SJSA1 (cell line): ENCODE measurements around the gene TAPT1. TPM values are rescaled to one million over a fixed set of nuclear protein-coding genes. Genes with fewer than 3 reads are reported as not detected.

Experiments used
- DNase-seq, 2 experiments: peaks; one replicate each; pipeline ENCODE4 v3.0.0-alpha.2; 2015 to 2020; ENCODE audit warnings: low spot score in 2 of 2, low read depth in 1 of 2
- H3K27ac ChIP-seq: fragments of 250-450 bp; sonication (Bioruptor Pico); 2 replicates; pipeline ENCODE4 v1.5.1; 2020; ENCODE audit warnings: mild to moderate bottlenecking, moderate library complexity
- H3K27me3 ChIP-seq: fragments of 250-450 bp; sonication (Bioruptor Pico); replicated peaks from 2 replicates; pipeline ENCODE4 v1.5.1; 2020; ENCODE audit warnings: mild to moderate bottlenecking, moderate library complexity
- H3K36me3 ChIP-seq: fragments of 250-450 bp; sonication (Bioruptor Pico); 2 replicates; pipeline ENCODE4 v1.5.1; 2020; ENCODE audit warnings: mild to moderate bottlenecking
- H3K4me1 ChIP-seq: fragments of 250-450 bp; sonication (Bioruptor Pico); replicated peaks from 2 replicates; pipeline ENCODE4 v1.6.1; 2021; ENCODE audit warnings: mild to moderate bottlenecking
- H3K4me3 ChIP-seq: fragments of 250-450 bp; sonication (Bioruptor Pico); 2 replicates; pipeline ENCODE4 v1.5.1; 2020; ENCODE audit warnings: mild to moderate bottlenecking
- H3K9me3 ChIP-seq: fragments of 250-450 bp; sonication (Bioruptor Pico); replicated peaks from 2 replicates; pipeline ENCODE4 v1.5.1; 2020; ENCODE audit warnings: mild to moderate bottlenecking
- total RNA-seq: library from RNA; depleted of rRNA; stranded (reverse); fragments of >200 nt; shearing (Covaris generic); gene quantifications from 2 replicates; pipeline ENCODE4 v1.2.3, GENCODE V29; 2014

The TAPT1 gene
- total RNA-seq, 1 experiment from 2014 or later: 8.9 TPM

GRCh38 chr4:16140231-16140878 is 85.9 kb downstream of the TAPT1 start:
- DNase-seq: no peak
- H3K27ac ChIP-seq: no peak overlapping the region
- no peaks in the 10 kb centered on the region for H3K9me3 ChIP-seq
- H3K4me1 ChIP-seq: 0 out of 2 replicates have a peak, but pooled peaks cover 4% of the 10 kb centered on the region
- no peaks in the 10 kb centered on the region for H3K36me3 ChIP-seq
- H3K4me3 ChIP-seq: no peak overlapping the region
- no peaks in the 10 kb centered on the region for H3K27me3 ChIP-seq

- Histone ChIP-seq H3K27ac (no peak overlapping the region), H3K9me3 (no peaks in the 10 kb centered on the region), H3K27me3 (no peaks in the 10 kb centered on the region), H3K4me1 (peaks cover 4% of the 10 kb centered on the region; the same call in 1 of the 2 replicates), H3K4me3 (no peak overlapping the region), H3K36me3 (no peaks in the 10 kb centered on the region)
- DNase-seq: no peak
Observed at GRCh38 chr4:16139066-16139945, 87.0 kb downstream of the TAPT1 start.

- Histone ChIP-seq H3K4me1 (peaks cover 9% of the 10 kb centered on the region; the same call in 1 of the 2 replicates), H3K4me3 (no peak overlapping the region), H3K27me3 (no peaks in the 10 kb centered on the region), H3K36me3 (no peaks in the 10 kb centered on the region), H3K27ac (no peak overlapping the region), H3K9me3 (no peaks in the 10 kb centered on the region)
- DNase-seq: no peak
Observed at GRCh38 chr4:16136827-16137226, 89.4 kb downstream of the TAPT1 start.

DNA sequence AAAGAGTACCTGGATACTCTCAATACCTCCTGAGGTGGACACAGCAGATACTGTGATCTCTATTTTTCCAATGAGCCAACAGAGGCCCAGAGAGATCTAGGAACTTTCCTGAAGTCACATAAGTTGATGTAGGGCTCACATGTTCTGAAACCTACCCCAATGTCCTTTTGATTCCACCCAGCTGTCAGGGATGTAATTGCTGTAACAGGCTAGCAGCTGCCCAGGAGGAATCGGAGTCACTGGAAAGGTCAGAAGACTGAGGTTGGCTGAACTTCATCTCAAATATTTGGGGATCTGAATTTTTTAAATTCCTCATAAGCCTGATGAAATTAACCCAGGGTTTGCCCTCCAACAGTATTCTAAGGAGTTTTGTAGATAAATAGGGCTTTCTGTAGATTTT is 90.0 kb downstream of the TAPT1 start:
- peaks cover 8% of the 10 kb centered on the region; the same call in 1 of the 2 replicates for H3K4me1 ChIP-seq

DNA sequence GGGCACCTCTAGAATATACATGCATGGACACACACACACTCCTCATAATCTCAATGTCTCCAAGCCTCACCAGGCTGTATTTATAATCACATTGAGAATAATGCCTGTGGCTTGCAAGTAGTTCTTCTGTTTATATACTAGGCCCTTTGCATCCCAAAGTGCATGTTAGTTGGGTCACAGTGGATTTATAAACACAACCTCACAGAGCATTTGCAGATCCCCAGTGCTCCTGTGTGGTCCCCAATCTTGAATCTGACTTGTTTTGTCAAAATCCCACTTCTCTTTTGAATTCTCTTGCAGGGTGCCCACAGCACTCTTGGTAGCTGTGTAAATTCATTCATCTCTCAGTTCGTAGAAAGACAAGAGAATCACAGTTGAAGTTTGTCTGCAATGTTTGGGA is 92.9 kb downstream of the TAPT1 start:
- Histone ChIP-seq H3K27me3 (no peaks in the 10 kb centered on the region), H3K4me1 (peaks cover 5% of the 10 kb centered on the region; the same call in 1 of the 2 replicates), H3K9me3 (no peaks in the 10 kb centered on the region), H3K4me3 (no peak overlapping the region), H3K27ac (no peak overlapping the region), H3K36me3 (no peaks in the 10 kb centered on the region)
- peak in 1 of 2 experiments; percentile 25 for DNase-seq

More for the DNA sequence above, 90.0 kb downstream of the TAPT1 start:
- H3K27ac ChIP-seq: no peak overlapping the region
- no peaks in the 10 kb centered on the region for H3K9me3 ChIP-seq
- DNase-seq: no peak
- no peaks in the 10 kb centered on the region for H3K27me3 ChIP-seq
- H3K4me3 ChIP-seq: no peak overlapping the region
- no peaks in the 10 kb centered on the region for H3K36me3 ChIP-seq

DNA sequence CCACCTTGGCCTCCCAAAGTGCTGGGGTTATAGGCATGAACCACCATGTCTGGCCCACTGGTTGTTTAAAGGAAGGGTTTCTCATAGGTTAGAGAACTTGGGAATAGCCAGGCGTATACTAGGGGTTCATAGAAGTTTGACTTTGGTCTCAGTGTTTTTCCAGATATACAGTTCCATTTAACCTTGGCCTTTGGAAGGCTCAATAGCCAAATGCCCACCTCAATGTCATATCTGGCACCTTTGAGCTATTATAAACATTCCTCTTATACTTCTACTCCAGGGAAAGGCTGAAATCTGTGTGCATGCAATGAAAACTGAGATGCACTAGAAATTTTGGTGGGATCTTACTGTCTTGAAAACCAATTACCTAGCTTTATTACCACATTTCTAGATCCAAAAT is 95.0 kb downstream of the TAPT1 start:
- DNase-seq: no peak
- Histone ChIP-seq H3K27me3 (no peaks in the 10 kb centered on the region), H3K36me3 (no peaks in the 10 kb centered on the region)

GRCh38 chr4:16129336-16129735 is 96.9 kb downstream of the TAPT1 start:
- Histone ChIP-seq H3K9me3 (no peaks in the 10 kb centered on the region), H3K4me1 (peaks cover 5% of the 10 kb centered on the region; the same call in 1 of the 2 replicates), H3K4me3 (no peak overlapping the region), H3K27me3 (no peaks in the 10 kb centered on the region), H3K36me3 (no peaks in the 10 kb centered on the region), H3K27ac (no peak overlapping the region)
- DNase-seq: no peak

More for the DNA sequence above, 95.0 kb downstream of the TAPT1 start:
- Histone ChIP-seq H3K27ac (no peak overlapping the region), H3K4me3 (no peak overlapping the region), H3K9me3 (no peaks in the 10 kb centered on the region), H3K4me1 (peaks cover 5% of the 10 kb centered on the region; the same call in 1 of the 2 replicates)

- Histone ChIP-seq H3K36me3 (no peaks in the 10 kb centered on the region), H3K27me3 (no peaks in the 10 kb centered on the region), H3K4me3 (no peak overlapping the region), H3K27ac (no peak overlapping the region), H3K9me3 (no peaks in the 10 kb centered on the region), H3K4me1 (no peaks in the 10 kb centered on the region)
- no peak for DNase-seq
Observed at GRCh38 chr4:16126714-16127113, 99.6 kb downstream of the TAPT1 start.

DNA sequence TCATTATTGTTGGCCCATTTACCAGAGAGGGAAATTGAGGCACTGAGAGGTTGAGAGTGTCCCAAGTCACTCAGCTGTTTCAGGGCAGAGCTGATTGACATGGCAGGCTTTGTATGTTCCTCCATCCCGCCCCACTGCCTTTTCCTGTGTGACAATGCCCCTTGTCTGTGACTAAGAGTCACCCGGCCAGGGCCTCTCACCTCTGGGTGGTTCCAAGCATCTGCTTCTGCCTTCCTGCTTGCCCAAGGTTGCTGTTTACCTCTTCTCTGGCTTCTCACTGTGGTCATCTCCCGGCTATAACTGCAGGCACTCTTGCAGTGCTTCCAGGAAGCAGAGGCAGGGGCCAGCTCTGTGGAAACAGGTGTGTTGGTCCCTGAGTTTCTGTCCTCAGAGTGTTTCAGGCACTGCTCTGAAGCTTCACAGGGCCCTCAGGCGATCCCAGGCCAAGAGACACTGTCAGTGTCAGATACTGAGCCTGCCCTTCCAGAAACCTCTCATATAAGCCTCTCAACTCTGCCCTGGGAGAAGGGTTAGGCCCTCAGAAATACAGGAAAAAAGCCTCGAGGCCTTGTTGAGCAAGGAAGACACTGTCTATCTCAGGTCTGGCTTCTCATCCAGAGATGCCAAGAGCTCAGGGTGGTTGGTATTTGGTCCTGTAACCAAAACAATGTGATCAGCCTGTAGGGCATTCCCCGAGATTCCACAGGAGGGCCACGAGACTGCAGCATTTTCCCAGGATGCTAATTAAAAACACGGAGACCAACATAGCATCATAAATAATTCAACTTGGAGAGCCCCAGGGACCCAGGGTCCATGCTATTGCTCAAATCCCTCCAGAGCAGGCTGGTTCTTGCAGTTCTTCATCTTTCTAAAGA is 100.5 kb downstream of the TAPT1 start:
- Histone ChIP-seq H3K36me3 (no peaks in the 10 kb centered on the region), H3K27me3 (no peaks in the 10 kb centered on the region), H3K4me3 (no peak overlapping the region), H3K27ac (no peak overlapping the region), H3K4me1 (no peaks in the 10 kb centered on the region), H3K9me3 (no peaks in the 10 kb centered on the region)
- no peak for DNase-seq

GRCh38 chr4:16124232-16124631 is 102.0 kb downstream of the TAPT1 start:
- H3K27ac ChIP-seq: no peak overlapping the region
- no peak for DNase-seq
- H3K27me3 ChIP-seq: no peaks in the 10 kb centered on the region
- H3K36me3 ChIP-seq: no peaks in the 10 kb centered on the region
- H3K4me3 ChIP-seq: no peak overlapping the region
- no peaks in the 10 kb centered on the region for H3K9me3 ChIP-seq
- no peaks in the 10 kb centered on the region for H3K4me1 ChIP-seq

GRCh38 chr4:16123356-16124084 is 102.8 kb downstream of the TAPT1 start:
- Histone ChIP-seq H3K4me3 (no peak overlapping the region), H3K36me3 (no peaks in the 10 kb centered on the region), H3K27ac (no peak overlapping the region), H3K4me1 (no peaks in the 10 kb centered on the region), H3K27me3 (no peaks in the 10 kb centered on the region), H3K9me3 (no peaks in the 10 kb centered on the region)
- DNase-seq: no peak

DNA sequence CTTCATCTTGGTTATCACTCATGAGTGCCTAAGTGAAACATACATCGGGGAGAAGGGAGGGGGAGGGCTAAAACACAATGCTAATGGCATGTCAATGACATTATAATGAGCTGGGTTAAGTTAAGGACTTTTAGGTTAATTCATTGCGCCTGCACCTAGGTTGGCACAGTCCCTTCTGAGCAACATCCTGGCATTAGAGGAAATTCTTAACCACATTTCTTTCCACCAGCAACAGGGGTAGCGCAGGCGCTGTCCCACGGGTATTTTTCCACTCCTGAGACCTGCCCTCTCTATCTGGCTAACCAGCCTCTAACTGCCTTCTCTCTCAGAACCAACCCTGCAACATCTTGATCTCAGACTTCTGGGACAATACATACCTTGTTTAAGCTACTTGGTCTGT is 103.5 kb downstream of the TAPT1 start:
- no peaks in the 10 kb centered on the region for H3K36me3 ChIP-seq
- H3K9me3 ChIP-seq: no peaks in the 10 kb centered on the region
- no peaks in the 10 kb centered on the region for H3K4me1 ChIP-seq
- no peaks in the 10 kb centered on the region for H3K27me3 ChIP-seq
- DNase-seq: no peak
- H3K4me3 ChIP-seq: no peak overlapping the region
- no peak overlapping the region for H3K27ac ChIP-seq

DNA sequence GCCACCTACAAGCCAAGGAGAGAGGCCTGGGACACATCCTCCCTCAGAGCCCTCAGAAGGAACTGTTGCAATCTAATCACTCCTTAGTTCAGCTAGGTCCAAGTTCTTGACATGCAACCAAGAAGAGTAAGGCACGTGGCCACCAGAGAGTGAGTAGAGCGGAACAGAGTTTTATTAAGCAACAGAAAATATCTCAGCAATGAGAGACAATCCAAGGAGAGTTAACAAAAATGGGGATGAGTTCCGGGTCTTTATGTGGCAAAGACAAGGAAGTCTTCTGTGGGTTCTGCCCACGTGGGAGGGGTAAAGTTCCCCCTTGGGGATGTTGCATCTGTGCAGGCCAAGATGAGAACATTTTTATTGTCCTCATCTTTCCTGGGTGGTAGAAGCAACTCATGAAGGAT is 104.0 kb downstream of the TAPT1 start:
- DNase-seq: no peak
- Histone ChIP-seq H3K27me3 (no peaks in the 10 kb centered on the region), H3K9me3 (no peaks in the 10 kb centered on the region), H3K27ac (no peak overlapping the region), H3K4me1 (no peaks in the 10 kb centered on the region), H3K4me3 (no peak overlapping the region), H3K36me3 (no peaks in the 10 kb centered on the region)
